GM23248 (cell line): ENCODE data around the gene EHD4. TPM values are rescaled to one million over a fixed set of nuclear protein-coding genes. Genes with fewer than 3 reads are reported as not detected.
A peak's percentile ranks its signal among the peaks of the same experiment; 100 is the strongest.

Experiments
- DNase-seq: peaks from one replicate; pipeline ENCODE4 v3.0.0-alpha.2; 2015
- H2AFZ ChIP-seq: fragments of 200-600 bp; sonication (generic); 2 replicates; pipeline ENCODE4 v1.6.1; 2016; ENCODE audit warnings: antibody characterized with exemption
- H3F3A ChIP-seq: fragments of 200-600 bp; sonication (generic); 2 replicates; pipeline ENCODE4 v1.6.1; 2016; ENCODE audit warnings: mild to moderate bottlenecking, antibody characterized with exemption, mixed run types; ENCODE audit not compliant: insufficient read depth
- H3K27ac ChIP-seq: fragments of 200-600 bp; sonication (generic); 2 replicates; pipeline ENCODE4 v1.5.1; 2016; ENCODE audit warnings: mild to moderate bottlenecking
- H3K27me3 ChIP-seq: fragments of 200-600 bp; sonication (generic); replicated peaks from 2 replicates; pipeline ENCODE4 v1.6.1; 2016; ENCODE audit warnings: mild to moderate bottlenecking; ENCODE audit not compliant: insufficient read depth
- H3K36me3 ChIP-seq: fragments of 200-600 bp; sonication (generic); 2 replicates; pipeline ENCODE4 v1.6.1; 2016; ENCODE audit warnings: low read depth, mild to moderate bottlenecking
- H3K4me1 ChIP-seq: fragments of 200-600 bp; sonication (generic); 2 replicates; pipeline ENCODE4 v1.6.1; 2016; ENCODE audit warnings: mild to moderate bottlenecking; ENCODE audit not compliant: insufficient read depth
- H3K4me2 ChIP-seq: fragments of 200-600 bp; sonication (generic); one replicate; pipeline ENCODE4 v1.6.1; 2016; ENCODE audit warnings: mild to moderate bottlenecking; ENCODE audit not compliant: unreplicated experiment
- H3K4me3 ChIP-seq: fragments of 200-600 bp; sonication (generic); 2 replicates; pipeline ENCODE4 v1.5.1; 2016; ENCODE audit warnings: mild to moderate bottlenecking
- H3K79me2 ChIP-seq: fragments of 200-600 bp; sonication (generic); 2 replicates; pipeline ENCODE4 v1.6.1; 2016; ENCODE audit warnings: mild to moderate bottlenecking; ENCODE audit not compliant: insufficient read depth
- H3K9ac ChIP-seq: fragments of 200-600 bp; sonication (generic); 2 replicates; pipeline ENCODE4 v1.6.1; 2016; ENCODE audit warnings: mild to moderate bottlenecking
- H3K9me2 ChIP-seq: fragments of 200-600 bp; sonication (generic); 2 replicates; pipeline ENCODE4 v1.6.1; 2016; ENCODE audit warnings: mixed run types, mild to moderate bottlenecking, moderate library complexity; ENCODE audit not compliant: insufficient read depth
- H3K9me3 ChIP-seq: fragments of 200-600 bp; sonication (generic); one replicate; pipeline ENCODE4 v1.6.1; 2017; ENCODE audit warnings: low read depth
- H4K20me1 ChIP-seq: fragments of 200-600 bp; sonication (generic); 2 replicates; pipeline ENCODE4 v1.6.0; 2016; ENCODE audit not compliant: insufficient read depth
- EZH2 ChIP-seq: fragments of 200-600 bp; sonication (generic); IDR thresholded peaks from 2 replicates; pipeline ENCODE4 v1.6.1; 2018; ENCODE audit warnings: antibody characterized with exemption, mild to moderate bottlenecking; ENCODE audit not compliant: insufficient read depth, poor library complexity, severe bottlenecking
- EZH2phosphoT487 ChIP-seq: fragments of 200-600 bp; sonication (generic); IDR thresholded peaks from 2 replicates; pipeline ENCODE4 v1.6.1; 2018; ENCODE audit warnings: antibody characterized with exemption, moderate library complexity, mild to moderate bottlenecking, low read depth; ENCODE audit not compliant: insufficient read depth
- WGBS, 2 experiments: methylation state at CpG; one replicate each; pipeline ENCODE4 v1.1.6; 2015 to 2017; ENCODE audit warnings: low lambda C conversion rate in 2 of 2, low coverage in 1 of 2; ENCODE audit errors: missing lambda C conversion rate in 2 of 2; 5-methylcytosine and 5-hydroxymethylcytosine counted together
- in situ Hi-C: fragments of 300-500 bp; cut with MboI; formaldehyde crosslinking; loops from 2 replicates; pipeline ENCODE4 v1.15.0; 2020
- polyA plus RNA-seq: library from polyadenylated mRNA; unstranded; fragments of >200 nt; fragmentation: Nextera tagmentation; extraction: Ambion mirVana; gene quantifications from 2 replicates; pipeline ENCODE4 v1.2.1, GENCODE V29; 2016
- total RNA-seq: library from RNA; depleted of rRNA; stranded (reverse); fragments of >200 nt; shearing (Covaris generic); gene quantifications from 2 replicates; pipeline ENCODE4 v1.2.3, GENCODE V29; 2014; rRNA removed

Gene EHD4
- total RNA-seq (15.9 and 17.7 TPM in 2 replicates), polyA plus RNA-seq (18.7 and 21.0 TPM in 2 replicates)

DNA sequence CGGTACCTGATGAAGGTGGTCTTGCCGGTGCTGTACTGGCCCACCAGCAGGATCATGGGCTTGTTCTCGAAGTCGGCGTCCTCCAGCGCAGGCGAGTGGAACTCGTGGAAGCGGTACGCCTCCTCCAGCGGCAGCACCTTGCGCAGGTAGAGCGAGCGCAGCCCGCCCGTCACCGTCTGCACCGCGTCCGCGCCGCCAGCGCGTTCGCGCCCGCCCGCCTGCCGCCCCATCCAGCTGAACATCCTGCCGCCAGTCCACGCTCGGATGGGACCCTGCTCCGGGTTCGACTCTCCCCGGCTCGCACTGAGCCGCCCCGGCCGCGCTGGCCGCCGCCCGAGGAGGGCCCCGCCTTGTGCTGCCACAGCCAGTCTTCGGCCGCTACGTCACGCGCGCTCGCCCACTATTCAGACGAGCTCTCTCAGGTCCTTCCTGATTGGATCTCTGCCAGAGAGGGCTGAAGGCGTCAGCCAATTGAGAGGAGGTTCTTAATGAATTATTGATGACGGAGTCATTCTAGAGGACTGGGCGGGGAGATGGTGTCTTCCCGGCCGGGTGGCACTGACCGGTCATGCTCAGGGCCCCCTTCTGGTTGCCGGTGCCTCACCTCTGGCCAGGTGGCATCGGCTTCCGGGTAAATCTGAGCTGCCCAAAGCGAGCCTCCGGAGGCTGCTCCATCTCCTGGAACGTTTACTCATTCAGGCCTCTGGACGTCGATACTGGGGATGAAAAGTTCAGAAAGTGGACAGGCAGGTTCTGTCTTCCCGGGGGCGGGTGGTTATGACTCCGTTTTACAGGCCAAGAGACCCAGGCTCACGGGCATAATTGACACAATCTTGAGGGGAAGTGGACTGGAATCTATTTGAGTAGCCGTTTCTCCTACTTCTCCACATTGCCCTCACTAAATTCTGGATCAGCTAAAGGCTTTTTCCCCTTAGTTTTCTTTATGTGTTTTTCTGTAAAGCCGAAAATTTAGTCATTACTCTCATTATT is at the start of gene EHD4:
TSS of gene EHD4 (minus strand) at position 305 of the 990 bp plus-strand sequence. CDS start at position 242, 63 bp downstream.
- Histone ChIP-seq H3K4me2 (peak within 1 kb of the TSS; percentile 85), H3K4me3 (peak within 1 kb of the TSS; percentile 90), H3K4me1 (peaks cover 25% of the 10 kb centered on the region), H3K9ac (peak within 1 kb of the TSS; percentile 85), H3K9me3 (no peaks in the 10 kb centered on the region), H3K36me3 (no peaks in the 10 kb centered on the region), H3F3A (peaks cover 29% of the 10 kb centered on the region), H3K79me2 (peaks cover 46% of the 10 kb centered on the region), H2AFZ (peak within 1 kb of the TSS; percentile 91), H3K27ac (peak within 1 kb of the TSS; percentile 40), H4K20me1 (no peaks in the 10 kb centered on the region), H3K9me2 (no peaks in the 10 kb centered on the region), H3K27me3 (no peaks in the 10 kb centered on the region)
- 5 to 6% methylated on average over 55 to 58 of the region's 72 CpGs for WGBS, 2 experiments
- in situ Hi-C loops: no loop called here
- DNase-seq: peak; percentile 99
- TF ChIP-seq EZH2phosphoT487: no peak
- no peak for TF ChIP-seq EZH2

DNA sequence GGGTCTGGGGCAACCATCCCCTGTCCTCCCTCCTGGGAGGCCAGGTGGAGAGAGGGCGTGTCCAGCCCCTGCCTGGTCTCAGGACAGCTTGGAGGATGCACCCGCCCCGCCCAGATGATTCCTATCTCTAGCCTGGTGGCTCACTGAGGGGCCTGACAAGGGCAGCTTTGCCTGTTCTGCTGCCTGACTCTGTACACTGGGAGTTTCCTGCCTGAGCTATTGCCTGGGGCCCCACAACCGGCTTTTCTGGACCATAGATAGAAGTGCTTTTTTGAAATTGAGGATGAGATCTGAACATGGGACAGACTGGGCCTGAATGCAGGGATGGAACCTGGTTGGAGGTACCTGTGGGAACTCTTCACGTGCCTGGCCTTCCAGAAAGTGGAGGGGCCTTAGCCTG is 49.2 kb upstream of the EHD4 start:
- no peak for DNase-seq
- peaks cover 35% of the 10 kb centered on the region for H3K27me3 ChIP-seq
- H3F3A ChIP-seq: no peaks in the 10 kb centered on the region
- no peaks in the 10 kb centered on the region for H3K79me2 ChIP-seq
- no peaks in the 10 kb centered on the region for H3K36me3 ChIP-seq
- H3K27ac ChIP-seq: no peak overlapping the region
- TF ChIP-seq EZH2 (no peak), EZH2phosphoT487 (no peak)
- H3K9me2 ChIP-seq: no peaks in the 10 kb centered on the region
- H3K9me3 ChIP-seq: no peaks in the 10 kb centered on the region
- no peaks in the 10 kb centered on the region for H3K4me1 ChIP-seq
- no peak overlapping the region for H3K4me3 ChIP-seq
- no peak overlapping the region for H3K4me2 ChIP-seq
- no peak overlapping the region for H2AFZ ChIP-seq
- in situ Hi-C loops: no loop called here
- no peaks in the 10 kb centered on the region for H4K20me1 ChIP-seq
- 48 to 58% methylated on average over 5 of the region's 5 CpGs for WGBS, 2 experiments
- no peak overlapping the region for H3K9ac ChIP-seq

DNA sequence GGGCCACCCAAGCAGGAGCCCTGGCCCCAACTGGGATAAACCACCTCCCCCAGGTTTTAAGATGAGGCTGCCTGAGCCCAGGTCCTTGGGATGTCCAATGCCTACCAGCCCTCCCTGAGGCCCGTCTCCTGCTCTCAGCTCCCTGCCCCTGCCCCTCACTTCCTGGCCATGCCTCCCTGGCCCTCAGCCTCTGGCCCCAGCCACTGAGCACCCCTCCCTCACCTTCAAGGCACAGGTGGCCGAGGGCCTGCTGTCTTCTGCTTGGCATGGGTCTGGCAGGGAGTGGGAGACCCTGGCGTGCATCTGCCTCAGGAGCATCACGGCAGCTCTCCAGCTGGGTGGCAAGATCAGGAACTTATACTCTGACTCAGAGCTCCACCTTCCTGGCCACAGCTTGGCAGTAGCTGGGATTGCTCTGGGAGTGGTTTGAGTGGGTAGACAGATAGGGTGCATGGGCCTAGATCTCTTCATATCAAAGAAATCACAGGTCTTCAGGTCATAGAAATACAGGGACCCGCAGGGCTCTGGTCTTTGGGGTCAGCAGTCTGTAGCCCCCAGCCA is 48.4 kb upstream of the EHD4 start, which contains the start of gene PLA2G4E:
TSS of gene PLA2G4E (minus strand) at position 330 of the 561 bp plus-strand sequence. CDS start at position 318, 12 bp downstream.
- H3K4me3 ChIP-seq: no peak within 1 kb of the TSS
- no peaks in the 10 kb centered on the region for H3F3A ChIP-seq
- peaks cover 35% of the 10 kb centered on the region for H3K27me3 ChIP-seq
- H3K36me3 ChIP-seq: no peaks in the 10 kb centered on the region
- H3K4me1 ChIP-seq: no peaks in the 10 kb centered on the region
- peak; percentile 25 for DNase-seq
- no peak within 1 kb of the TSS for H3K4me2 ChIP-seq
- no peaks in the 10 kb centered on the region for H3K79me2 ChIP-seq
- H4K20me1 ChIP-seq: no peaks in the 10 kb centered on the region
- H3K9me3 ChIP-seq: no peaks in the 10 kb centered on the region
- WGBS, 2 experiments: 51 to 63% methylated on average over 5 of the region's 5 CpGs
- no peak within 1 kb of the TSS for H3K9ac ChIP-seq
- no peak within 1 kb of the TSS for H2AFZ ChIP-seq
- no peak for TF ChIP-seq EZH2
- no peak for TF ChIP-seq EZH2phosphoT487
- H3K9me2 ChIP-seq: no peaks in the 10 kb centered on the region
- H3K27ac ChIP-seq: no peak within 1 kb of the TSS
- in situ Hi-C loops: no loop called here
